UCSD-AML1 (cell line): ENCODE measurements around the gene ATG4B.

ENCODE experiments used
- DNase-seq: peaks from one replicate; lab custom pipeline; 2025; ENCODE audit not compliant: unreplicated experiment; lab: John Stamatoyannopoulos, UW

The ATG4B gene

DNA sequence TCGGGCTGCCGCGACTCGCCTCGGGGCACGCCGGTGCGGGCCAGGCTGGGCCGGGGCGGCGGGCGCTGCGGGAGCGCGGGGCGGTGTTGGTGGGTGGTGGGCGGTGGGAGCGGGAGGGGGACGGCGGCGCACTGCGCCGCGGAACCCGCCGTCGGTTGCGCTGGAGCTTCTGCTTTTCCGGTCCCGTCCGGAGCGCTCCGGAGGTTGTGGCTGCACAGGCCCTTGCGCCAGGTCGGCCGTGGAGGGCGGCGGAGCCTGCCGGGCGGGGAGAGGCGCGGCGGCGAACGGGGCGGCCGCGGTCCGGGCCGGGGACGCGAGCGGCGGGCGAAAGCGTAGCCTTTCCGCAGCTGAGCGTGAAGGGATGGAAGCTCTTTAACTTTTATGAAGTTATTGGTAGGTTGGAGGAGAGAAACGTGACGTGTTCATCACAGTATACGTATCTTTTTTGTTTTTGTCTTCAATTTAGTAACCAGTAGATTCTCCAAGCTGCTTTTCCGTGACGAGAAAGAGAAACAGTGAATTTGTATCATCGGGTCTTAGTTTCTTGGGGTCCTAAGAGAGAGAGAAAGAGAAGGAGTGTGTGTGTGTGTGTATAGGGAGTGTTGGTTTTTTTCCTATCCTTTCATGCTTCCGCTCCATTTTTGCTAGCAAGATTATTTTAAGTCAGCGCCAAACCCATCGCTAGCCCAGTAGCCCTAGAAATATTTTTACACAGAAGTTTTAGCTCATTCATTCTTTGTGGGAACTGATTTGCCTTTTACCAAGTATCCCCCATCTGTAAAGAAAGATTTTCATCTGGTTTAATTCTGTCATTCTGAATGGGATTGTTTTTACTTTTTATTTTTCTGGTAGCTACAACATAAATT is 535 bp downstream of the ATG4B start:
- no peak for DNase-seq

DNA sequence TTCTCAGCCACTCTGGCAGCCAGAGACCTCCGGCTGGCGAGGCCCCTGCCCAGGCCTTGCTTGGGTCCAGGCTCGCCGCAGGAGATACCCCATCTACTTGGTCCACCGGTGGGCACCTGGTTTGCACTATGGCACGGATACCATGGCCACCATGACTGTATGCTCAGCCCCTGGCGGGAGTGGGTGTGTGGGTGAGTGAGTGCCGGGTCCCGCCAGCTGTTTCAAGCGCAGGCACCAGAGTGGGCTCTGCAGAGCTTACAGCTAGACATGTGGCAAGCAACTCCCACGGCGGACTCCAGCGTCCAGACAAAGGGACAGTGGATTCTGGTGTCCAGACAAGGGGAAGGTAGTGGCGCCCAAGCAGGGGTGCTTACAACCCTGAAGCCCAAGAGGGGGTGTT is 1.4 kb downstream of the ATG4B start:
- no peak for DNase-seq

DNA sequence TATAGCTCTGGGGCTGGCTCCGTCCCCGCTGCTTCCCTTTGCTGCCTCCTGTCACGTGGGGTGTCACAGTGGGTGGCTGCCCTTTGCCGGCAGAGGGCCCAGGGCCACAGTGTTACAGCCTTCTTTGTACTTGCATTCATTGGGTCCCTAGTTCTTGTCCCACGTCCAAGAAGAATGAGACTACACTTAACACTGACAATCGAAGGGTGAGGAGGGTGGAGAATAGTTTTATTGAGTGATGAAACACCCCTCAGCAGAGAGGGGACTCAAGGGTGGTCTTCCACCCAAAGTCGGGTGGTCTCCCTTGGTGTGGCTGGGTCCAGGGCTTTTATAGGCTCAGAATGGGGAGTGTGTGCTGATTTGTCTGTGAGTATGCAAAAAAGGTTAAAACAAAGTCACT is 1.9 kb downstream of the ATG4B start:
- DNase-seq, result no peak

DNA sequence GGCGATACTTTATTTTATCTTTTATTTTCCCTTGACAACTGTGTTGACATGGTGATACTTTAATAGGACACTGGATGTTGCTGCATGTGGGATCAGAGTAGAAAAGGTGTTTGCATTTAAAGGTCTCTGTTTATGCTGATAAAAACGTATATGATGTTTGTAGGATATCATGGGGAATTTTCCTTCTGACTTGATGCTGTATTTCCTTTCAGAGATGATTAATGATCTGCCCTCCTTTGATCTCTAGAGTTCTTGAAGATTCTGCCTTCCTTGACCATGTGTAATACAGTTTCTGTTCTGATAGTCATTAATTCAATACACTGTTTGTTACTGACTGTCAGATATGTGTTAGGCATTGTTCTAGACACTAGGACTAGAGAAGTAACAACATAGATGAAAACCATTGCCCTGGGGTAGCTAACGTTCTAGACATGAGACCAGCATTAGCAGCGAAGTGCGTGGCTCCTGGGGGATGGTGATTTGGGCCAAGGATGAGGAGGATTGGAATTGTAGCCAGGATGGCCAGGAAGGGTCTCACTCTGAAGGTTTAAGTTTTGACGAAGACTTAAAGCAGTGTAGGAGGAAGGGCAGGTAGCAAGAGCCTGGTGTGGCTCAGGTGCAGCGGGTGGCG is 2.8 kb downstream of the ATG4B start:
- DNase-seq, result no peak

DNA sequence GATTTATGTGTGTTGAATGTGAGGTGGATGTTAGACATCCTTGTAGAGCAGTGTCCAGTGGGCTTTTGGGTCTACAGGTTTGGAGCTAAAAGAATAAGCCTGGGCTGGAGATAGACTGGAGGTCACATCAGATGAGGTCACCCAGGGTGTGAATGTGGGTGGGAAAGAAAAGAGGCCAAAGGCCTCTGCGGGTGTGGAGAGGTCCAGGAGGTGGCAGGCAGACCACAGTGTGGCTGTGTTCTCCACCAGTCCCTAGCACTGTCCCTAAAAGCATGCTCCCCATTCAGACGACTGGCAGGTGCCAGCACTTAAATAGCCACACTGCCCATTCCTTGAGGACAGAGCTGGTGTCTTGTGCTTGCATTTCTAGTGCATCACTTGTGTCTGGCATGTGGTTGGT is 4.1 kb downstream of the ATG4B start:
- no peak for DNase-seq

DNA sequence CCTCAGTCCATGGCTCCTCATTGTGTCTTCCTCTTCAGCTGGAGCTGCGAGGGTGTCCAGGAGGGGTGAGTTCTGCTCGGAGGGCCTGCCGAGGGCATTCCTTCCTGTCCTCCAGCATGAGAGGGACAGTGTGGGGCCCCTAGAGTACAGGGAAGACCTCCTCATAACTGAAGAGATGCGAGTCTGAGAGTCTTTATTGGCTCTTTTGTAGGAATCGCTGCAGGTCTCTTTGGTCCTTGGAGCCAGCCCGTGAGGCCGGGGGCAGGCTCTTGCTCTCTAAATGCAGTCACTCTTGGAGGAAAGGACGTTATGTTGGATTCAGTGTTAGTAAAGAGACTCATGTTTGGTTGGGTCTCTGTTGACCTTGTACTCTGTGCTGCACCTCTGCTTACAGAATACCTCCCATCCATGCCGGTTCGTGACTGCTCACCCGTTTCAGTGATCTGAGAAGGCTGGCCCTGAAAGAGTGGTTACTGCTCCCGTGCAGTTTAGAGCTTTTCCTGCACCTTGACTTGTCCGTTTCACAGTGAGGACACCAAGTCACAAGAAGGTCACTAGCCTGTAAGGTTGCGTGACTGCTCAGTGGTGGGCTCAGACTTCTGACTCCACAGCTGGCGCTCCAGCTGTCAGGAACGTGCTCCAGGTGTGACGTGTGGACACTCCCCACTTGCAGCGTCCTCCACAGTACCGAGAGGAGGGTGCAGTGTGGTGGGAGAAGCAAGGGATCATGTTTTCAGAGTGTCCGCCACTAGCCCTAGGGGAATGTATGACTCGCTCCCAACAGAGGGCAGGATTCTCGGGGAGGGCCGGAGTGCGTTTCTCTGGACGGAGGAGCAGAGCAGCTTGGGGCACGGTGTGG is 7.8 kb downstream of the ATG4B start:
- no peak for DNase-seq

DNA sequence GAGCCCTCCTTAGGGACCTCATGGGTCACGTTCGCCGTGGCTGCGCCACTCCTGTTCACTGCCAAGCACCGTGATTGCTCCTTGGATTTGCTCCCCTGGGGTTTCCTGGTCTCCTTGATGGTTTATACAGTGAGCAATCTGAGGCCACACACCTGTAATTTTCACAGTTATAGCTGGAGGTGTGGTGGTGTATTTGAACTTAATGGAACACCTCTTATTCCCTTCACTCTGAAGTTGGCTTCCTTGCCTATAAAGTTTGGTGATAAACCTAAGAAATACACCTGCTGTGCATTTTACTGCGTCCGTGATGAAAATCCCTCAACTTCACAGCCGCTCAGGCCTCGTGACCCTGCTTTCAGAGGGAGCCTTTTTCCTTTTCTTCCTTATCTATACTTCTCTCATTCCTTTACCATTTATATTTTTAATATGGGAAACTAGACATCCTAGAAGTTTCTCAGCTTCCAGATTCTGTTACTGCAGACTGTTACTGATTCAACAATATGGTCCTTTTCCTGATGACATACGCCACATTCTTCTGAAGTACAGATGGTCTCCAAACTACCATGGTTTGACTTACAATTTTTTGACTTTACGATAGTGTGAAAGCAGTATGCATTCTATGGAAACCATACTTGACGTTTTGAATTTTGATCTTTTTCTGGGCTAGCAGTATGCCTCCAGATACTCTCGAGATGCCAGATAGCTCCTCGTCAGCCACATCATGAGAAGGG is 8.6 kb downstream of the ATG4B start:
- no peak for DNase-seq

DNA sequence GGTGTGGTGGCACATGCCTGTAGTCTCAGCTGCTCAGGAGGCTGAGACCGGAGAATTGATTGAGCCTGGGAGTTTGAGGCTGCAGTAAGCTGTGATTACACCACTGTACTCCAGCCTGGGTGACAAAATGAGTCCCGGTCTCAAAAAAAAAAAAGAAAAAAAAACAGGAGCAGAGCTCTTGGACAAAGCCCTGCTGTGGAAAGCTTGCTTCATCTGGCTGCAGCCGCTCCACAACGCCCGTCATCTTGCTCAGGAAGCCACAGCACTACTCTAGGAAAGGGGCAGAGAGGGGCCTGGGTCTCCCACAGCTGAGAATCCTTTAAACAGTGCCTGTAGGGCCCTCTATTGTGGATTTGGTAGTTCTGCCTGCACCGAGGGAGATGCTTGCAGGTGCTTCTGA is 11.0 kb downstream of the ATG4B start:
- no peak for DNase-seq

DNA sequence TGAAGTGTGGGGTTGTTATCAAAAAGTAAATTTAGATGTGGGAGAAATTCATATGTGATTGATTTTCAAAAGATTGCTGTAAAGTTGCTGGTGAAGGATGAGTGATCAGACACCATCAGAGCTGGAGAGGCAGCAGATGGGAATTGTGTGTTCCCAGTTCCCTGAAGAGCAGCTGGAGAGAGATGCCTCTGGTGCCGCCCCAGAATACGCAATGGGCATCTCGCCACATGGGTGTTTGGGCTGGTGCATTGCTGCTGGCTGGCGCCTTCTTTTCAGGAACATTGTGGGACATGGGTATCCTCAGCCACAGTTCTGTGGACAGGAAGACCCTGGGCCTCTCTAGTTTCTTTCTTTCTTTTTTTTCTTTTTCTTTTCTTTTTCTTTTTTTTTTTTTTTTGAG is 11.9 kb downstream of the ATG4B start:
- DNase-seq, result no peak

DNA sequence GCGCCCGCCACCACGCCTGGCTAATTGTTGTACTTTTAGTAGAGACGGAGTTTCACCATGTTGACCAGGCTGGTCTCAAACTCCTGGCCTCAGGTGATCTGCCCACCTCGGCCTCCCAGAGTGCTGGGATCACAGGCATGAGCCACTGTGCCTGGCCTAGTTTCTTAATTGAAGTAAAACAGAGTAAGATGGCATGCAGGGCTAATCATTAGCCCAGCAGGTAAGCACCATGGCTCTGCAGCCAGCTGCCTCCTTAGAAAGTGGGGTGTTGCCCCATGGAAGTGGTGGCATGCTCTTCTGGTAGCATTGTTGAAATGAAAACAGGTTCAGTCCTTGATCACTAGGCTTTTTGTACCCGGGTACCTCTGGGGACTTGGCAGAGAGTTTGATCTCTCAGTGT is 12.4 kb downstream of the ATG4B start:
- no peak for DNase-seq

DNA sequence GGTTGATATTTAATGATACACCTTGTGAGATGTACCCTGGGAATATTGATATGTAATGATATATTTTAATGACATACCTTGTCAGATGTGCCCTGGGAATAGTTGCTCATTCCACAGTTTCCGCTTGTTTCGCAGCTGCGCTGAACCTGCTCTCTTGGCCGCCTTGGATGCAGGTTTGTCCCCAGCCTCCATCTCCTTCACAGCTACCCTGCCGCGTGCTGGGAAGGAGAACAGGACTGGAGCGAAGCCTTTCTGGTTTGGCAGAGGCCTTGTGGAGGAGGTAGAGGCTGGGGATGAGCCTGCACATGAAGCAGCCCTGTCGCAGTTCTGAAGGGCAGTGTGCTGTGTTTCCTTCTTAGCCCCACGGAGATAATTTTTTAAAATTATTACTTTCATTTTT is 14.6 kb downstream of the ATG4B start:
- DNase-seq, result no peak

DNA sequence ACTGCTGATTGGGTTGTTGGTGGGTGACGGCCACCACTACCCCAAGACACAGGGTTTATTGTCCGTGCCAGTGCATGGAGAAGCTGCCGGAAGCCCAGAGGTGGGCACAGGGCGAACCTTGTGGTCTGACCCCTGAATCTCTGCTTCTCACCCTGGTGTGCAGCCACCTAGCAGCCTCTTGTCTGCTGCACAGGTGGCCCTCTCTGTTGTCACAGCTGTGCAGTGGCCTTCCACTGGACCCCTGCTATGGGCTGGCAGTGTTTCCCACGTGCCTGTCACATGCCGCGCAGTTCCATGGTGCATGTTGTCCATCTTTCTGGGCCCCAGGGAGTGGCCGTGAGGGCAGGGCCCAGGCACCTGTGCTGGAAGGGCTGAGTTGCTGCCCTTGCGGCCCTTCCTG is 15.2 kb downstream of the ATG4B start:
- no peak for DNase-seq

DNA sequence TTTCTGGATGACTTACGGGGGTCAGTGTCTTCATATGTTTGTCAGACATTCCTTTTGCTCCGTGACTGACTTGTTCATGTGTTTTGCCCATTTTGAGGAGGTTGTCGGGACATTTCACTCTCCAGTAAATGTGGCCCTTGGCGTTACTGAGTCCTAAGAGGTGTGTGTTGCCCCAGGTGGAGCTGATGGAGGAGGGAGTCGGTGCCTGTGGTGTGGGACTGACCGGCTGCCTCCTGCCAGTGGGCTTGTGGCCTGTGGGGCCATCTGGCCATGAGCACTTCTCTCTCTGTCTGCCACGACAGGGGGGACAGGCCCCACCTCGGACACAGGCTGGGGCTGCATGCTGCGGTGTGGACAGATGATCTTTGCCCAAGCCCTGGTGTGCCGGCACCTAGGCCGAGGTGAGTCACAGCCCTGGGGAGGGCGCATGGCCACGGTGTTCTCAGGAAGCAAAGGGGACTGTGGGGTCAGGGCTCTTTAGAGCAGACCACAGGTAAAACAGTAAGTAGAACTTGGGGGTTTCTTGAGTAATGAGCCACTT is 15.8 kb downstream of the ATG4B start:
- no peak for DNase-seq

DNA sequence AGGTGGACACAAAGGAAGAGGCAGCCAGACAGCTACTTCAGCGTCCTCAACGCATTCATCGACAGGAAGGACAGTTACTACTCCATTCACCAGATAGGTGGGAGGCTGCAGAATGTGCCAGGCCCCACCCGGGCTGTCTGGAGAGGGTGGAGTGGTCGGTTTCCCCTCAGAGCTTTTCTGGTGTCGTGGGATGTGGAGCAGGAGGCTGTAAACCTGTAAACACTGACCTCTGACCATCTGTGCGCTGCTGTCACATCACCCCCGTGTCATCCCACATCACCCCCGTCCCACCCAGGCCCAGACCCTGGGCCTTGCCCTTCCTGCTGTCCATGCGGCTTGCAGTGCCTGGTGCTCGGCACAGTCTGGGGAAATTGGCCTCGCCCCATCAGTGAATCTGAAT is 17.1 kb downstream of the ATG4B start:
- no peak for DNase-seq

DNA sequence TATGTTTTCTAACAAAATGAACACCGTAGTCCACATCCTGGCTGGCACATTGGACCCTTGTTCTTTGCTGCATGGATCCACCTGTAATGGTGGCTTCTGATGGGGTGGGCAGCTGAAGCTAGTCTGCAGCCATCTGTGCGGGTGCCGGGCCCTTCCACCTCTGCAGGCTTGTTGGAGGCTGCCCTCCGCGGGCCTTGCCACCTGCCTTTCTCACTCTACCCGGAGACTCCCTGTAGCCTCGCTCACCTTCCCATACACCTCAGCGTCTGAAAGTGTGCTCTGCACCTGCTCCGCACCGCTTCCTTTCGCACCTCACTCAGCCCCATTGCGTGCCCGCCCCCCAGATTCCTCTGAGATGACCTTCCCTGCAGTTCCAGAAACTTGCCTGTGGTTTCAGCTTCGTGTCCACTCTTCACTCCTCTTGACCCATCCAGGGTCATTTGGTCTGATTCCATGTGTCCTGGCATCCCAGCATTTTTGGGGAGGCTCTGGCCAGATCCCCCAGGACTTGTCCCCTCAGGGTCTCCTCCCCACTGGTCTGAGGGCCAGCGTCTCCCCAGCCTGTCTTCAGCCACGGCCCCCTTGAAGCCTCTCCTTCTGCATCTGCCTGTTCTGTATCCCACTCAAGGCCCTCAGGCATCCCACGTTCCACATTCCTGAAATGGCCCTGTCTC is 18.2 kb downstream of the ATG4B start:
- no peak for DNase-seq

DNA sequence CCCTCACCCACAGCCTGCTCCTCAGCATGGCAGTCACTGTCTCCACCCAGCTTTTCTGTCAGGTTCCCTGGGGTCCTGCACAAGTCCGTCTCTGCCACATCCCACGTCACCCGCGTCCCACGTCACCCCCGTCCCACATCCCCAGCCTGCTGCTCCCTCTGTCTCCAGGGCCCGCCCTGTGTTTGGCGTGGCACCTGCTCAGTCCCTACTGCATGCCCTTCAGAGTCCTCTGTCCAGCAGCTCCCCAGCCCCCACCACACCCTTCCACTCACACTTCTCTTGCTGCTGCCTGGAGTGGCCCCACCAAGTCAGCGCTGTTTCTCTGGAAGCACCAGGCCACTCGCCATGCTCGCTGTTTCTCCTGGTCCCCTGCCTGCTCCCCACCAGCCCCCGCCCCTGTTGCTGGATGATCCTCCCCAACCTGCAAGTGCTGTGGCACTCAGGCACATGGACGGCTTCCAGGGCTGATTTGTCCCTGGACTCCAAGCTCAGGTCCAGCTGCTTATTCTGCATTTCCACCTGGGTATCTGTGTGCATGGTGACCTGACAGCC is 18.8 kb downstream of the ATG4B start:
- DNase-seq, result no peak

DNA sequence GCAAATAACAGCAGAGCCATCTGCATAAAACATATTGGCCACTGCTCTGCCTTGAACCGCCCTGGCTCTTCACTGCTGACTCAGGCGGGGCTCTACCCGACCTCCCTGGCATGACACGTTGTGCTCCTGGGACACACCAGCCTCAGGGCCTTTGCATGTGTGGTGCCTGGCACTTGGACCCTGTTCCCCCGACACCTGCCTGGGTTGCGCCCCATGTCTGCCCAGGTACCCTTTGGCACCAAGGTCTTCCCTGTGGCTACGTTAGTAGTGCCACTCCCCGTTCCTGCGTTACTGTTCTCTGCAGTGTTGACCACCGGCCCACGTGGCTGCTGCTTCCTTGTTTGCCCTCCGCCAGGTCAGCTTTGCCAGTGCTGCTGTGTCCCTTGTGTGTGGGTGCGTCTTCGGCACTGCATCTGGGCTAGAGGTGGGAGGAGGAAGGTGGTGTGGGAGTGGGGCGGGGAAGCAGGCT is 20.3 kb downstream of the ATG4B start:
- DNase-seq, result no peak

DNA sequence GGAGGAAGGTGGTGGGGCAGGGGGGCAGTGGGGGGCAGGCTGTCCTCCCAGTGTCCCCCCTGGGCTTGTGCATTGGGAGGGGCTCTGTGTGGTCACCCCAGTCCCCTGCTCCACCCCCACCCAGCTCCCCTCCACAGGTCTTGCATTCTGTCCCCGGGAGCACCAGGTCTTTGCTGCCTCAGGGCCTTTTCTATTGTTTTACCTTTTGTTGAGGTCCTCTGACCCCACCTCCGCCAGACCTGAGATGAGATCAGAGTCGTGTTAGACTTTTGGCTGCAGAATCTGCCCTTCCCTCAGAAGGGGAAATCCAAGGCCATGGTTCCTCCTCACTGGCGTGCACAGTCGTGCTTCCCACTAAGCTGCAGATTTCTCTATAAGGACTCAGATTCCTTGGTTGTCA is 20.8 kb downstream of the ATG4B start:
- no peak for DNase-seq

DNA sequence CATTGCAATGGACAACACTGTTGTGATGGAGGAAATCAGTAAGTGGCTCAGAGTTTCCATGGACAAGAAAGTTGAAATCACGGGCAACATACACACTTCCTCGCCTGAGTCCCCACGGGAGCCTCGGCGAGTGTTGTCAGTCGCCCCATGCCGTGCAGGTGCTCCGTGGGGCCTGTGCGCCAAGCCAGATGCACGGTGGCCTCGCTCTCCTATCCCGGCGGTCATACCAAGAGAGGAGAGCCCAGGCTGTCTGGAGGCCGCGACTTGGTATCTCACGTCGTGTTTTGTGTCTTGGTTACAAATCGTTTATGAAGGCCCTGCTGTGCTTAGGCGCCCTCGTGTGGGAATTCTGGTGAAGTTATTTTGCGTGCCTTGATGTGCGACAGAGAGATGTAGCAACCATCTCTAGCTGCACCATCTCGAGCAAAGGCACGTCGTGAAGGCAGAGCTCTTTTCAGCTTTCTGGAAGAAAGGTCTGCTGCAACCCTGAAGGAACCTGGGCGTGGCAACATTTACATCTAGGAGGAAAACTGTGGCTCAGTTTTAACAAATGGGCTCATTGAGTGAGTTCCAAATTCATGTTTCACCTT is 21.8 kb downstream of the ATG4B start:
- DNase-seq, result peak; percentile 43
